Natural killer cell (primary cell): ENCODE measurements around the gene ARNT2. TPM values are rescaled to one million over a fixed set of nuclear protein-coding genes. Genes with fewer than 3 reads are reported as not detected.

Experiments
- ATAC-seq, 3 donors: fragments of 150-1000 bp in 2 of 3; fragments of 200-7000 bp in 1 of 3; cut with Tn5 transposase; 1 replicate in 1 of 3; 2 replicates in 2 of 3; pipeline ENCODE4 v1.10.0; 2021; ENCODE audit warnings: mild to moderate bottlenecking in 2 of 3, moderate library complexity in 2 of 3
- DNase-seq, 2 donors: peaks; one replicate each; pipeline versions ENCODE4 v3.0.0 to v3.0.0-alpha.2; 2013 to 2021; ENCODE audit warnings: mixed read lengths in 1 of 2
- H3K27ac ChIP-seq: one replicate; pipeline ENCODE4 v1.5.1; 2013; ENCODE audit warnings: mild to moderate bottlenecking, low read length
- H3K27me3 ChIP-seq: one replicate; pipeline ENCODE4 v1.6.1; 2013; ENCODE audit warnings: low read length; ENCODE audit not compliant: control insufficient read depth, insufficient read depth
- H3K36me3 ChIP-seq: one replicate; pipeline ENCODE4 v1.6.1; 2013; ENCODE audit warnings: low read length; ENCODE audit not compliant: control insufficient read depth, insufficient read depth
- H3K4me1 ChIP-seq: one replicate; pipeline ENCODE4 v1.6.1; 2013; ENCODE audit warnings: low read length; ENCODE audit not compliant: control insufficient read depth, insufficient read depth
- H3K4me3 ChIP-seq: one replicate; pipeline ENCODE4 v1.5.1; 2013; ENCODE audit warnings: low read length
- H3K9me3 ChIP-seq: one replicate; pipeline ENCODE4 v1.6.1; 2013; ENCODE audit warnings: low read length; ENCODE audit not compliant: control insufficient read depth, insufficient read depth
- H3K27ac Mint-ChIP-seq, 2 donors: one replicate each; pipeline ENCODE4 v1.8.0; 2022; ENCODE audit warnings: mild to moderate bottlenecking in 2 of 2, mixed read lengths in 2 of 2, moderate library complexity in 1 of 2
- H3K27me3 Mint-ChIP-seq, 2 donors: one replicate each; pipeline ENCODE4 v1.8.0; 2022; ENCODE audit warnings: low read depth in 2 of 2, mixed read lengths in 2 of 2
- H3K36me3 Mint-ChIP-seq: one replicate; pipeline ENCODE4 v1.8.0; 2022; ENCODE audit warnings: mixed read lengths
- H3K4me1 Mint-ChIP-seq, 2 donors: one replicate each; pipeline ENCODE4 v1.8.0; 2022; ENCODE audit warnings: mixed read lengths in 2 of 2
- H3K4me3 Mint-ChIP-seq: one replicate; pipeline ENCODE4 v1.8.0; 2022; ENCODE audit warnings: mild to moderate bottlenecking, moderate library complexity, mixed read lengths
- H3K9me3 Mint-ChIP-seq, 2 donors: one replicate each; pipeline ENCODE4 v1.8.0; 2022; ENCODE audit warnings: mixed read lengths in 2 of 2
- WGBS: methylation state at CpG from one replicate; pipeline ENCODE4 v1.1.7; 2013; ENCODE audit warnings: missing lambda C conversion rate; ENCODE audit not compliant: insufficient coverage; 5-methylcytosine and 5-hydroxymethylcytosine counted together
- intact Hi-C: fragments of 100-400 bp; cut with micrococcal nuclease; formaldehyde crosslinking; loops from one replicate; pipeline ENCODE4 v1.14.2; 2022
- total RNA-seq, 4 donors: library from RNA; stranded (reverse); fragments of 120-200 nt in 1 of 4; gene quantifications; one replicate each; pipeline versions ENCODE4 v1.2.3 to v1.2.4, GENCODE V29; 2013 to 2022
- TF ChIP-seq, protein P1 (sequence below): fragments of 200-600 bp; IDR thresholded peaks from one replicate; pipeline ENCODE4 v1.8.0; 2022; ENCODE audit warnings: antibody characterized with exemption

ARNT2 gene
- total RNA-seq, 3 donors from 2014 or later (not counting 1 experiment from before 2014, with no cell fraction given) = not detected

DNA sequence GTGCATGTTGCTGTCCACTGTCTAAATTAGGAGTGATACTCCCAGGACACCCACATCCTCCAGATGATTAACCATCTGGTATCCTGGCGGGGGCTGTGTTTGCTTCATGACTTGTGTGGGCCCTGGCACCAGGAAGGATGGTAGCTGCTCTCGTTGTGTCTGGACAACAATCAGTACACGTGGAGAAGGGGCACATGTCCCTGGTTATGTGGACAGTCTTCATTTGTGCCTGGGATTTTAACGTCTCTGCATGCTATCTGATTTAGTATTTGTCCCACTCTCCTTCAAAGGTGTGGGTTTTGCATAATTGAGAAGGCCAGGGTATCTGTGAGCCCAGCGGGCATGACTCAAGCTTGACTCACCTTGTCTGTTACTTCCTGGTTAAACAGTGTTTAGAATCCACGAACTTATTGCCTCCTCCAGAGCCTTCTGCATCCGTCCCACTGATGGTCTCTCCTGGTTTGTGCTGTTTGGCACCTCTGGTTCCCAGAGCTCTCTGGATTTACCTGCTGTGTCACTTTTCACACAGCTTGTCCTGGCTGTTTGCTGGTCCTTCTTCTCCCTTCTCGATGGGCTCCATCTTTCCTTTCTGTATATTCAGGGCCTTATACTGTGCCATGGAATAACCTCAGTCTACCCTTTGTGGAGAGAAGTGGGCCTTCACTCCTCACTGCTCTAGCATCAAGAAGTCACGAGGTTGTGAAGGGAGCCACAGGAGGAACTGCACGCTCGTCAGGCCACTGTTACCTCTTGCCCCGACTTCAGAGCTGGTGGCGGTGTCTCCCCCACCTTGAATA lies 32.5 kb downstream of the ARNT2 start:
- Mint-ChIP-seq H3K4me3 (no peak overlapping the region), H3K27me3 (peaks cover 4 to 22% of the 10 kb centered on the region in 2 donors), H3K27ac (no peak overlapping the region), H3K4me1 (no peaks in the 10 kb centered on the region), H3K36me3 (no peaks in the 10 kb centered on the region), H3K9me3 (no peaks in the 10 kb centered on the region)
- ATAC-seq = no peak
- Histone ChIP-seq H3K27ac (no peak overlapping the region), H3K4me3 (no peak overlapping the region), H3K9me3 (no peaks in the 10 kb centered on the region), H3K27me3 (no peaks in the 10 kb centered on the region), H3K4me1 (no peaks in the 10 kb centered on the region), H3K36me3 (no peaks in the 10 kb centered on the region)
- WGBS = 81% methylated on average over 13 of the region's 13 CpGs
- TF ChIP-seq, protein P1, sequence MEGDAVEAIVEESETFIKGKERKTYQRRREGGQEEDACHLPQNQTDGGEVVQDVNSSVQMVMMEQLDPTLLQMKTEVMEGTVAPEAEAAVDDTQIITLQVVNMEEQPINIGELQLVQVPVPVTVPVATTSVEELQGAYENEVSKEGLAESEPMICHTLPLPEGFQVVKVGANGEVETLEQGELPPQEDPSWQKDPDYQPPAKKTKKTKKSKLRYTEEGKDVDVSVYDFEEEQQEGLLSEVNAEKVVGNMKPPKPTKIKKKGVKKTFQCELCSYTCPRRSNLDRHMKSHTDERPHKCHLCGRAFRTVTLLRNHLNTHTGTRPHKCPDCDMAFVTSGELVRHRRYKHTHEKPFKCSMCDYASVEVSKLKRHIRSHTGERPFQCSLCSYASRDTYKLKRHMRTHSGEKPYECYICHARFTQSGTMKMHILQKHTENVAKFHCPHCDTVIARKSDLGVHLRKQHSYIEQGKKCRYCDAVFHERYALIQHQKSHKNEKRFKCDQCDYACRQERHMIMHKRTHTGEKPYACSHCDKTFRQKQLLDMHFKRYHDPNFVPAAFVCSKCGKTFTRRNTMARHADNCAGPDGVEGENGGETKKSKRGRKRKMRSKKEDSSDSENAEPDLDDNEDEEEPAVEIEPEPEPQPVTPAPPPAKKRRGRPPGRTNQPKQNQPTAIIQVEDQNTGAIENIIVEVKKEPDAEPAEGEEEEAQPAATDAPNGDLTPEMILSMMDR = no peak
- intact Hi-C loops = no loop called here
- DNase-seq = no peak

GRCh38 chr15:80437334-80437891 lies 33.2 kb downstream of the ARNT2 start:
- H3K9me3 ChIP-seq = no peaks in the 10 kb centered on the region
- WGBS = 93% methylated on average over 5 of the region's 6 CpGs
- H3K27ac ChIP-seq = no peak overlapping the region
- H3K36me3 Mint-ChIP-seq = no peaks in the 10 kb centered on the region
- H3K4me3 ChIP-seq = no peak overlapping the region
- H3K4me1 Mint-ChIP-seq = no peaks in the 10 kb centered on the region
- H3K27me3 ChIP-seq = no peaks in the 10 kb centered on the region
- TF ChIP-seq, protein P1 = no peak
- no peaks in the 10 kb centered on the region for H3K9me3 Mint-ChIP-seq
- no peak overlapping the region for H3K4me3 Mint-ChIP-seq
- DNase-seq (no peak), ATAC-seq (no peak)
- intact Hi-C loops = no loop called here
- no peaks in the 10 kb centered on the region for H3K36me3 ChIP-seq
- no peak overlapping the region for H3K27ac Mint-ChIP-seq
- peaks cover 5 to 23% of the 10 kb centered on the region in 2 donors for H3K27me3 Mint-ChIP-seq
- H3K4me1 ChIP-seq = no peaks in the 10 kb centered on the region

DNA sequence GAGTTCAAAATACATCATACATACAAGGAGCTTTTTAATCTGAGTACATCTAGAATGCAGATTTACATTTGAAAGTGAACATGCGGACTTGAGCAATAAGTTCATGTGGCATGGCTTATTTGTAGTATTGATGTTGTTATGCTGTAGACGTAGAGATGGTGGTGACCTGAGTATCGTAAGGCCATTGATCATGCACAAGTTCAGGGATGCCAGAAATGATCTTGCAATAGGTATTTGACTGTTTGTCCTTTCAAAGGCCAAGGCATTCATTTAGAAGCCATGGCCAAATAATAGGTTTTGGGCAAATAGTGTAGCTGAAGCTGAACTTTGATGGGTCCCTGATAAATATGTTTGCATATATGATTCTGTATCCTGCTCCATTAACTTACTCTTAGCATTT lies 35.0 kb downstream of the ARNT2 start:
- Mint-ChIP-seq H3K36me3 (no peaks in the 10 kb centered on the region), H3K9me3 (no peaks in the 10 kb centered on the region), H3K27me3 (peaks cover 5 to 23% of the 10 kb centered on the region in 2 donors), H3K4me1 (no peaks in the 10 kb centered on the region), H3K4me3 (no peak overlapping the region), H3K27ac (no peak overlapping the region)
- 93% methylated on average over 3 of the region's 3 CpGs for WGBS
- intact Hi-C loops = no loop called here
- H3K9me3 ChIP-seq = no peaks in the 10 kb centered on the region
- TF ChIP-seq, protein P1 = no peak
- no peak overlapping the region for H3K4me3 ChIP-seq
- no peaks in the 10 kb centered on the region for H3K27me3 ChIP-seq
- H3K27ac ChIP-seq = no peak overlapping the region
- no peak for DNase-seq
- H3K36me3 ChIP-seq = no peaks in the 10 kb centered on the region
- ATAC-seq = no peak
- H3K4me1 ChIP-seq = no peaks in the 10 kb centered on the region
